Measurements from ENCODE around the gene PLXDC2. TPM values are rescaled to one million over a fixed set of nuclear protein-coding genes. Genes with fewer than 3 reads are reported as not detected.

The PLXDC2 gene
- total RNA-seq, 6 donors from 2014 or later: 39.0 to 129 (median 68.0) TPM

- TF ChIP-seq EP300 (IDR thresholded peaks at IDR 0.05) (no peak), POLR2AphosphoS5 (IDR thresholded peaks at IDR 0.05) (no peak), CTCF (IDR thresholded peaks at IDR 0.05) (no peak), POLR2A (IDR thresholded peaks at IDR 0.05) (no peak)
- H3K4me3 ChIP-seq: no peak overlapping the region
- peaks cover 0 to 11% (median 0%) of the 10 kb centered on the region in 4 donors for H3K4me1 ChIP-seq
- H3K36me3 ChIP-seq: no peaks in the 10 kb centered on the region
- no peak for ATAC-seq (ENCODE audit: low FRiP score in 2 of 2)
- 69 to 75% methylated on average over 3 of the region's 3 CpGs for WGBS, 2 donors
- DNase-seq: no peak
- H3K27ac ChIP-seq: no peak overlapping the region
- no peaks in the 10 kb centered on the region for H3K27me3 ChIP-seq
- no peaks in the 10 kb centered on the region for H3K9me3 ChIP-seq
These were observed 41.6 kb downstream of the PLXDC2 start for GRCh38 chr10:19857876-19858275.

GRCh38 chr10:19860107-19860506, 43.9 kb downstream of the PLXDC2 start:
- peaks cover 0 to 14% (median 0%) of the 10 kb centered on the region in 4 donors for H3K4me1 ChIP-seq

GRCh38 chr10:19862811-19863515, 46.7 kb downstream of the PLXDC2 start:
- Histone ChIP-seq H3K4me3 (no peak overlapping the region), H3K27ac (no peak overlapping the region), H3K9me3 (no peaks in the 10 kb centered on the region), H3K4me1 (peaks cover 0 to 14% (median 0%) of the 10 kb centered on the region in 4 donors), H3K36me3 (no peaks in the 10 kb centered on the region), H3K27me3 (no peaks in the 10 kb centered on the region)
- TF ChIP-seq CTCF (IDR thresholded peaks at IDR 0.05) (no peak), POLR2AphosphoS5 (IDR thresholded peaks at IDR 0.05) (no peak), EP300 (IDR thresholded peaks at IDR 0.05) (no peak), POLR2A (IDR thresholded peaks at IDR 0.05) (no peak)
- 53 to 66% methylated on average over 8 of the region's 8 CpGs for WGBS, 2 donors
- no peak for ATAC-seq (ENCODE audit: low FRiP score in 2 of 2)
- no peak for DNase-seq

More at GRCh38 chr10:19860107-19860506, 43.9 kb downstream of the PLXDC2 start:
- 91 to 95% methylated on average over 1 of the region's 1 CpG for WGBS, 2 donors
- DNase-seq (no peak), ATAC-seq (ENCODE audit: low FRiP score in 2 of 2) (no peak)
- no peak for TF ChIP-seq POLR2A (IDR thresholded peaks at IDR 0.05)
- no peak for TF ChIP-seq EP300 (IDR thresholded peaks at IDR 0.05)
- no peak for TF ChIP-seq CTCF (IDR thresholded peaks at IDR 0.05)
- no peak for TF ChIP-seq POLR2AphosphoS5 (IDR thresholded peaks at IDR 0.05)
- Histone ChIP-seq H3K9me3 (no peaks in the 10 kb centered on the region), H3K36me3 (no peaks in the 10 kb centered on the region), H3K4me3 (no peak overlapping the region), H3K27ac (no peak overlapping the region), H3K27me3 (no peaks in the 10 kb centered on the region)

- no peak for ATAC-seq (ENCODE audit: low FRiP score in 2 of 2)
- DNase-seq: no peak
- no peaks in the 10 kb centered on the region for H3K36me3 ChIP-seq
- no peaks in the 10 kb centered on the region for H3K9me3 ChIP-seq
- H3K4me1 ChIP-seq: peaks cover 0 to 14% (median 0%) of the 10 kb centered on the region in 4 donors
- H3K4me3 ChIP-seq: no peak overlapping the region
- no peak overlapping the region for H3K27ac ChIP-seq
- TF ChIP-seq POLR2A (IDR thresholded peaks at IDR 0.05): no peak
- no peak for TF ChIP-seq POLR2AphosphoS5 (IDR thresholded peaks at IDR 0.05)
- no peak for TF ChIP-seq EP300 (IDR thresholded peaks at IDR 0.05)
- TF ChIP-seq CTCF (IDR thresholded peaks at IDR 0.05): no peak
- no peaks in the 10 kb centered on the region for H3K27me3 ChIP-seq
These were observed 49.4 kb downstream of the PLXDC2 start for GRCh38 chr10:19865676-19866075.

GRCh38 chr10:19869370-19869769, 53.1 kb downstream of the PLXDC2 start:
- no peaks in the 10 kb centered on the region for H3K9me3 ChIP-seq
- TF ChIP-seq CTCF (IDR thresholded peaks at IDR 0.05) (no peak), EP300 (IDR thresholded peaks at IDR 0.05) (no peak), POLR2A (IDR thresholded peaks at IDR 0.05) (no peak), POLR2AphosphoS5 (IDR thresholded peaks at IDR 0.05) (no peak)
- 92 to 96% methylated on average over 1 of the region's 1 CpG for WGBS, 2 donors
- ATAC-seq (ENCODE audit: low FRiP score in 2 of 2) (no peak), DNase-seq (no peak)
- H3K36me3 ChIP-seq: no peaks in the 10 kb centered on the region
- peaks cover 0 to 4% (median 0%) of the 10 kb centered on the region in 4 donors for H3K4me1 ChIP-seq
- no peak overlapping the region for H3K27ac ChIP-seq
- no peak overlapping the region for H3K4me3 ChIP-seq
- H3K27me3 ChIP-seq: no peaks in the 10 kb centered on the region
